Motor neuron (in vitro differentiated cells): ENCODE measurements around the gene TLE3. TPM values are rescaled to one million over a fixed set of nuclear protein-coding genes. Genes with fewer than 3 reads are reported as not detected.

Source experiments
- ATAC-seq, 8 experiments: fragments of 200-7000 bp; cut with Tn5 transposase; replicated peaks in 6 of 8; 2 replicates each; pipeline ENCODE4 v1.8.0; 2021; ENCODE audit warnings: mild to moderate bottlenecking in 8 of 8, moderate library complexity in 8 of 8
- H3K27ac ChIP-seq, 2 donors: fragments of 250-450 bp; sonication (Bioruptor Pico); 2 replicates each; pipeline ENCODE4 v1.9.0; 2021; ENCODE audit warnings: antibody characterized with exemption in 2 of 2, mild to moderate bottlenecking in 2 of 2, moderate library complexity in 1 of 2
- H3K4me1 ChIP-seq, 2 donors: fragments of 250-450 bp; sonication (Bioruptor Pico); replicated peaks in 1 of 2; 2 replicates each; pipeline ENCODE4 v1.6.1; 2021; ENCODE audit warnings: antibody characterized with exemption in 2 of 2, mild to moderate bottlenecking in 2 of 2, moderate library complexity in 1 of 2
- H3K4me3 ChIP-seq, 5 donors: fragments of 250-450 bp; sonication (Bioruptor Pico); 2 replicates each; pipeline ENCODE4 v1.9.0; 2021; ENCODE audit warnings: antibody characterized with exemption in 5 of 5, mild to moderate bottlenecking in 5 of 5, moderate library complexity in 4 of 5
- WGBS, 10 experiments: fragments of 450-650 bp; shearing (Covaris generic); methylation state at CpG; one replicate each; pipeline ENCODE4 v1.0.0; 2022; 5-methylcytosine and 5-hydroxymethylcytosine counted together
- in situ Hi-C, 9 experiments: fragments of 400-800 bp; cut with MboI; loops; one replicate each; pipeline ENCODE4 v1.15.0; 2021; ENCODE audit warnings: low sequenced_read_pairs in 9 of 9, low pct_unique_long_range_greater_than_20kb in 2 of 9; ENCODE audit not compliant: unreplicated experiment in 9 of 9
- total RNA-seq, 8 experiments: library from RNA; unstranded; fragments of 300-600 nt; gene quantifications; 2 replicates each; pipeline versions ENCODE4 v1.2.3 to v1.2.4, GENCODE V29; 2022

TLE3 gene
- total RNA-seq, 8 experiments from 2014 or later, result 28.2 to 103 (median 52.5) TPM

DNA sequence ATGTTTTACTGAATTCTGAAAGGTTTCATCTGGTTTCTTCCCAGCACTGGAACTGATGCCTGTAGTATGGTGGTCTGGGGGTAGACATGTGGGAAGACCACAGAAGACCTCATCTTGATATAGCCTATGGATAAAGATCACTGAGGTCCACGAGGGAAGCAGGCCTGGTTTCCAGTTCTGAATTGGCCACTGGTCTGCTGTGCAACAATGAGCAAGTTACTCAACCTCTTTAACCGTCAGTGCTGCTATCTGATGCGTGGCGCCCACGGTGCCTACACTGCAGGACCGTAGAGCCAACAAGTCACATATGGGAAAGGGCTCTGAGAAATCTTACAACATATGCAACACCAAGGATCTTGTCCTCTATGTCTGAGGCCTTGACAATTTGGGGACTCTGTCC is 13.3 kb downstream of the TLE3 start:
- ATAC-seq, result no peak
- Histone ChIP-seq H3K4me3 (no peak overlapping the region), H3K4me1 (peaks cover 63 to 79% of the 10 kb centered on the region in 2 donors), H3K27ac (no peak overlapping the region)
- 94 to 100% (median 100%) methylated on average over 2 to 6 of the region's 6 CpGs; no CpG with 5 or more reads in 6 of the 10 experiments for WGBS, 10 experiments
- in situ Hi-C loops, result loop anchor here in 3 of 9 experiments (25.0 kb wide), 3 partner anchors 378 to 597 kb away; no protein-coding TSS in a partner anchor

DNA sequence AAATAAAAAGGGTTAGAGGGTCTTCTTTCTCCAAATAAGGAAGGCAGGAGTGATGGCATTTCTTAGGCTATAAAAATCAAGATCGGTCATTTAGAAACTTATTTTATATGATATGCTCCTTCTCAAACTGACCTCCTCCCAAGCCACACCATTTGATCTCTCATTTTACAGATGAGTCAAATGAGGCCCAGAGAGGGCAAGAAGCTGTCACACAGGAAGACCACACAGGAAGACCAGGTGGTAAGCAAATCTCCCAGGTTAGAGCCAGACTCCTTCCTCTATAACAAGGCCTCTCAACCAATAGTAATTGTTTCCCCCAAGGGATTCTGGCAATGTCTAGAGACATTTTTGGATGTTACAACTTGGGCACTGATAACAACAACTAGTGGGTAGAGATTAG is 13.8 kb downstream of the TLE3 start:
- Histone ChIP-seq H3K4me1 (peaks cover 62 to 79% of the 10 kb centered on the region in 2 donors), H3K4me3 (no peak overlapping the region), H3K27ac (no peak overlapping the region)
- 60 to 100% (median 100%) methylated on average over 1 of the region's 1 CpG; no CpG with 5 or more reads in 7 of the 10 experiments for WGBS, 10 experiments
- in situ Hi-C loops, result loop anchor here in 3 of 9 experiments (25.0 kb wide), 3 partner anchors 378 to 597 kb away; no protein-coding TSS in a partner anchor
- ATAC-seq, result no peak

DNA sequence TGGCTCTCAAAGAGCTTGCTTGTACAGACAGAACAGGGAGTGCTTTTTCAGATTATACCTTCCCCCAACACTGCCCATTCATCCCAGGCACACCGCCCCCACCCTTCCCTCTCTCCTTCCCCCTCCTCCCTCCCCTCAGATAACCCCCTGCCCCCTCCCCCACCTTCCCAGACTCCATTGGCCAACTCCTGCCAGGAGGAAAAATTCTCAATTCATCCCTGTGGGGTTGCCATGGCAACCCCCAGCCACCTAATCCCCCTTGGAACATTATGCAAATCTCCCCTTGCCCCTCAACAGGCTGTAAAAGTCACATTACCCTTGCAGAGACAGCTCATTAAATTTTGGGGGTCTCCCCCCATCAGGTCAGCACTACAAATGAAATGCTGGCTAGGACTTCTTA is 14.3 kb downstream of the TLE3 start:
- no CpG with 5 or more reads among the region's 1 CpG for WGBS, 10 experiments
- in situ Hi-C loops, result loop anchor here in 3 of 9 experiments (25.0 kb wide), 3 partner anchors 379 to 596 kb away; no protein-coding TSS in a partner anchor
- H3K4me3 ChIP-seq, result no peak overlapping the region
- peaks cover 62 to 79% of the 10 kb centered on the region in 2 donors for H3K4me1 ChIP-seq
- peak in 5 of 8 experiments; percentile 35 to 53 (median 46) for ATAC-seq
- peak overlapping the region in 1 of 2 donors; percentile 23 for H3K27ac ChIP-seq

DNA sequence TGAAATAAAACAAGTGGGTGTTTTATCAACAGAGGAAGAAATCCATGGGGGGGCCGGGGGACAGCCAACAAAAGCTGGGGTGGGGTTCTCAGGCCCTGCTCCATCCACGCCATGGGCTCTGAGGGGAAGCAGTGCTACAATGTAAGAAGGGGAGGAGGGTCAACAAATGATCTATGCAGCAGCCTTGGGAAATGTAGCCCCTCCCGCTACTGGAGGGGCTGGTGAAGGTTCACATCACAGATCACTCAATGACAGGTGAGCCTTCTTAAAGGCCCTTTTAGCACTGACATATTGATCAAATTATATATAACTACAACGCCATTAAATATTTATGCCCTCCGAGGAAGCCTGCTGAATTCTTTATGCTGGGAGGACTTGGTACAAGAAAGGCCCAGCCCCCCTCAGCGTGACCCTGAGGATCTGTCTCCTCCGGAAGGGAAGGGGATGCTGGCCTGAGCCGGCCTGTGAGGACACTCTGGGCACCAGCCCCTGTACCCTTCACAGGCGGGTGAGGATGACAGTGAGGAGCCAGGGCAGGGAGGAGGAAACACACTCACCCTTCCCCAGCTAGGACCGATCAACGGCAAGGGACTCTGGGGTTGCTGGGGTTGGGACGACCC is 15.3 kb downstream of the TLE3 start:
- H3K4me3 ChIP-seq, result no peak overlapping the region
- H3K4me1 ChIP-seq, result peaks cover 62 to 79% of the 10 kb centered on the region in 2 donors
- H3K27ac ChIP-seq, result peak overlapping the region; percentile 23 to 30
- ATAC-seq, result peak in 5 of 8 experiments; percentile 17 to 77 (median 64)
- in situ Hi-C loops, result loop anchor here in 3 of 9 experiments (25.0 kb wide), 3 partner anchors 380 to 595 kb away; no protein-coding TSS in a partner anchor
- WGBS, 10 experiments, result 0 to 98% (median 10%) methylated on average over 1 to 6 of the region's 12 CpGs; no CpG with 5 or more reads in 7 of the 10 experiments

DNA sequence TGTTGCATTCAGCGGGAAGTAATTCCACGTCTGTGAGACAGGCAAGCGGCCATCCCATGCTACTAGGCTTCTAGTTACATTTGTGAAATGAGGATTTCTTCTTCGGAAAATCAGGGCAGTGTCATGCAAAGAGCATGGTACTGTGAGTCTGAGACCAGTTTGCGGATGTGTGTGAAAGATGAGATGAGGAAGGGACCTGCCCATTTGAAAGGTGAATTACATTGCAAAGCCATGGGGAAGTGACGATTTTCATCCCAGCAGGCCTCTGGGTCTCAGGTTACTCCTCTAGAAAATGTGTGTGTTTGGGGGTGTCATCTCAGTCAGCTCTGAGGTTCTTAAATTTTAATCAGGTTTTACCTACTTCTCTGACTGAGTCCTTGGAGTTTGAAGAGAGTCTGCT is 16.1 kb downstream of the TLE3 start:
- Histone ChIP-seq H3K27ac (no peak overlapping the region), H3K4me1 (peaks cover 62 to 81% of the 10 kb centered on the region in 2 donors), H3K4me3 (no peak overlapping the region)
- in situ Hi-C loops, result loop anchor here in 3 of 9 experiments (25.0 kb wide), 3 partner anchors 381 to 594 kb away; no protein-coding TSS in a partner anchor
- 67 to 100% (median 100%) methylated on average over 1 to 6 of the region's 6 CpGs; no CpG with 5 or more reads in 3 of the 10 experiments for WGBS, 10 experiments
- no peak for ATAC-seq

DNA sequence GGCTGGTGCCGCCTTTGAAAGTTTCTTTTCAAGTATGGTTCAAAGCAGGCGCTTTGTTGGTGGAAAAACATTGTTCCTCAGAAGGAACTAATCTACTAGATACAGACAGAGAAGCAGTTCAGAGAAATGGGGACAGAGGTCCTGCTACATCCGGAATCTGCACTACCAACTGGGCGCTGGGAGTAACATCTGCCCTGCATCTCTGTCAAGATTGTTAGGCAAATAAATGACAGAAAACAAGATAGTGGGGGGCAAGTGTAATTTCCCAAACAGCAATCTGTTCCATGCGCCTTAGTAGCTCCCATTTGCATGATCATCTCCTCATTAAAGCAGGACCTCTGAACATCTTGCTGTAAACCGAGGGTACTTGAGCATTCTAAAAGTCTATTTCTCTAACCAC is 17.4 kb downstream of the TLE3 start:
- Histone ChIP-seq H3K4me3 (no peak overlapping the region), H3K27ac (no peak overlapping the region), H3K4me1 (peaks cover 74 to 94% of the 10 kb centered on the region in 2 donors)
- in situ Hi-C loops, result loop anchor here in 3 of 9 experiments (25.0 kb wide), 3 partner anchors 382 to 593 kb away; no protein-coding TSS in a partner anchor
- no peak for ATAC-seq
- 88 to 100% (median 95%) methylated on average over 1 to 6 of the region's 6 CpGs; no CpG with 5 or more reads in 3 of the 10 experiments for WGBS, 10 experiments

DNA sequence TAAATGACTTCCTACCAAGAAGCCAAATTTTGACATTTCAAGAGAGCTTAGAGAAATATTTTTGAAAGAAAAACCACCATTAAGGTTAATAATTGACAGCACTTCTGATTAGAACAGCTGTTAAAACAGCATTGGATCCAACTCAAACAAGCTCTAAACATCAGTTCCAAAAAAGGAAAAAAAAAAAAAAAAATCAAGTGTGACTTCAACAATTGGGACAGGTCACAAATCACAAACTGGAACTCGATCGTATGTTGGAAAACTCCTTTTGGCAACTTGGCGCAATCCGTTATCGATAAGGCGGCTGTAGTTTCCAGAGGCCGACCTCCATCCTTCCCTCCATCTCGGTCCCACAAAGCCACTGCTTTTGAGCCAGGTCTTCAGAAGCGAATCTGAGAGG is 17.8 kb downstream of the TLE3 start:
- ATAC-seq, result no peak
- in situ Hi-C loops, result loop anchor here in 3 of 9 experiments (25.0 kb wide), 3 partner anchors 382 to 593 kb away; no protein-coding TSS in a partner anchor
- no peak overlapping the region for H3K27ac ChIP-seq
- WGBS, 10 experiments, result 59 to 98% (median 92%) methylated on average over 3 to 9 of the region's 9 CpGs; no CpG with 5 or more reads in 3 of the 10 experiments
- no peak overlapping the region for H3K4me3 ChIP-seq
- peaks cover 74 to 97% of the 10 kb centered on the region in 2 donors for H3K4me1 ChIP-seq

DNA sequence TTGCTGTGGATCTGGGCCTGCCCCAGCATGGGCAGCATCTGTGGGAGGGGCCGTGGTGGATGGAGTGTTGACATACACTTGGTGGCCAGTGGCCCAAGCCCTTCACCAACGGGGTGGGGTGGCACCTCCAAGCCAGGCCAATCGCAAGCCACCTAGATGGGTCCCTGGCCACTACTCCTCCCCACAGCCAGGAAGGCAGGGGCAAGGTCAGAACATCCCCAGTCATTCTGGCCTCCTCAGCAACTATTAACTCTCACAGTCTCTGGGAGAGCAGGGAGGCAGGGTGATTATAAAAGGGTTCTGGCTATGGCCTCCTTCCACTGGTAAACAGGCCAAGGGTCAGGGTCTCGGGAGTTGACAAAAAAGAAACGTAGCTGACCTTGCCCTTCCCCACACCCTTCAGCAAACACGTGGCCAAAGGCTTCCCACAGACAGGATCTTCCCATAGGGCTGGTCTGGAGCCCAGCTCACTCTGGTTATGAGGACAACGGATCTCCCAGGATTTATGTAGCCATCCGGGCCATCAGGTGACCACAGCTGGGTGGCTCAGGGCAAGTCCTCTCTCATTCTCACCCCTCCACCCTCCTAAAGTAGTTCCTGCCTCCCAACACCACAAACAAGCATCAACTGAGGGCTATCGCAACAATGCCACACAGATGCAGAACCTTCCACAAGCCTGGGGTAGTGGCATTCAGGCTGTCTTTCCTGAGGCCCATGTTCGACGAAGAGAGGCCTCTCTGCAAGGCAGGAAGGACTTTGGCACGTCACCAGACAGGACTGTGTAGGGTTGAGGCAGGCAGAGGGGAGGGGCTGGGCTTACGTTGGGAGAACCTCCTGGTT is 18.9 kb downstream of the TLE3 start:
- ATAC-seq, result peak in 1 of 8 experiments; percentile 9
- WGBS, 10 experiments, result 33 to 87% (median 71%) methylated on average over 1 to 8 of the region's 13 CpGs; no CpG with 5 or more reads in 2 of the 10 experiments
- peaks cover 74 to 87% of the 10 kb centered on the region in 2 donors for H3K4me1 ChIP-seq
- H3K27ac ChIP-seq, result peak overlapping the region in 1 of 2 donors; percentile 25
- H3K4me3 ChIP-seq, result no peak overlapping the region
- in situ Hi-C loops, result loop anchor here in 3 of 9 experiments (25.0 kb wide), 3 partner anchors 384 to 591 kb away; no protein-coding TSS in a partner anchor

DNA sequence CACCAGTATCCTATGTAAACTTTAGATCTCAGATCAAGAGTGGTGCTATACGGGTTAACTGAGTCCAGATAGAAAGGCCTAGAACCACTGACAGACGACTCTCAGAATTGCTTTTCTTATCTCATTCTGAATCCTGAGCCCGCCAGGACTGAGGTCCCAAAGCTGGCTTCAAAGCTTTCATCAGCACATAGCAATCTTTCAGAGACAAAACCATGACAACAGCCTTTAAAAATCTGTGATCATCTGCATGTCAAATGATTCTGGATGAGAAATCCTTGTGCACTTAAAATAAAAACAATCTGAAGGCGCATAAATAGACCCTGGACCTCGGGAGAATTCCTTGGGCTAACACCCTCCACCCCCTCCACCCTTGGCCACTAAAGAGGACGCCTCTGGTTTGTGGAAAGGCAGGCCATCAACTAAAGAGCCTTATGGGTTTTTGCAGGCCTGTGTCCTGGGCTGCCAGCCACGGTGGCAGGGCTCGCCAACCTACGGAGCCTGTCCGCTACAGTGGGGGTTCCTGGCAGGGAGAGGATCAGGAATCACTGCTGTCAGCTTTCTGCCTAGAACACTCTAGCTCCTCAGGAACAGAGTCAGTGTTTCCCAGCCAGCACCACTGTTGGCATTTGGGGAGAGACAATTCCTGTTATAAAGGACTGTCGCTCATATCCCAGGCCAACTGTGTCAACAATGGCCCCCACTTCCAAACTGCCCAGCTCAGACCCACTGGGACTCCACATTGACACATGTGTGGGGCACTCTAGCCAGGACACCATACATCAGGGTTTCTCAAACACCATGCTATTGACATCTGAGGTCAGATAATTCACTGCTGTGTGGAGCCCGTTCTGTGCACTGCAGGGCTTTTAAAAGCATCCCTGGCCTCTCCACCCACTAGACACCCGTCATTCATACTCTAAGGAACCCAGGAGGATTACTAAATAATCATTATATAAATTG is 20.2 kb downstream of the TLE3 start:
- peak; percentile 15 to 73 (median 55) for ATAC-seq
- Histone ChIP-seq H3K4me3 (no peak overlapping the region), H3K4me1 (peaks cover 62 to 78% of the 10 kb centered on the region in 2 donors), H3K27ac (no peak overlapping the region)
- in situ Hi-C loops, result loop anchor here in 3 of 9 experiments (25.0 kb wide), 3 partner anchors 385 to 590 kb away; no protein-coding TSS in a partner anchor
- 30 to 100% (median 57%) methylated on average over 1 to 10 of the region's 13 CpGs for WGBS, 10 experiments

DNA sequence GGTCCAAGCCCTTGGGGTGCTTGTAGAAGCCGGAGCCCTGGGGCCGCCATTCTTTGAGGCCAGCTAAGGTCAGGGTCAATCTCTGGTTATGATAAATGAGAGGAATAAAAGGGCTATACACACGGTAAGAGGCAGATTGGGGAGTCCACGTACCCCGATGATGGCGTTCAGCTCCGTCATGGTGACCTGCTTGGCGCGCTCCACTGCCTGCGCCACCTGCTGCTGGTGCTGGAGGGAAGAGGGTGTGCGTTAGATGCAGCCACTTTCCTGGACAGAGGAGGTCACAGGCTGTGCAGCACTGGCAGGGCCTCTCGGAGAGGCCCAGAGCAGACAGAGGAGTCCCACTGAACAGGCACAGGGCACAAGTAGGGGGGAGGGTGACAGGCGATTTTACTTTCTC is 23.3 kb downstream of the TLE3 start:
- in situ Hi-C loops, result loop anchor here in 1 of 9 experiments (25.0 kb wide), 1 partner anchor 587 kb away; no protein-coding TSS in a partner anchor
- H3K4me3 ChIP-seq, result no peak overlapping the region
- peaks cover 50 to 61% of the 10 kb centered on the region in 2 donors for H3K4me1 ChIP-seq
- WGBS, 10 experiments, result 50 to 98% (median 93%) methylated on average over 1 to 10 of the region's 13 CpGs; no CpG with 5 or more reads in 3 of the 10 experiments
- no peak overlapping the region for H3K27ac ChIP-seq
- no peak for ATAC-seq

DNA sequence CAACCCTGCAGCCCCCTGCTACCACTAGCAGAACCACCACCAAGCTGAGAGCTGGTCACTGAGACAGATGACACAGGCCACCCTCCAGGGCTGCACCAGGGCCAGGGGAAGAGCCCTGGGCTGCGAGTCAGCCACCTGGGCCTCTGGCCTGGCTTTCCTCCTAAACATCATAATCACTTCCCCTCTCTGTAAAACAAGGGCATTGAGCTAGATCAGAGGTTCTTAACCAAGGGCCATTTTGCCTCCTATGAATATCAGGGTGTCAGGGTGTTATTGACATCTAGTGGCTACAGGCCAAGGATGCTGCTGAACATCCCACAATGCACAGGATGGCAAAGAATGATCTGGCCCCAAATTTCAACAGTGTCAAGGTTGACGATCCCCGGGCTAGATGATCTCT is 25.2 kb downstream of the TLE3 start:
- Histone ChIP-seq H3K4me1 (peaks cover 31 to 42% of the 10 kb centered on the region in 2 donors), H3K4me3 (no peak overlapping the region), H3K27ac (no peak overlapping the region)
- ATAC-seq, result peak in 3 of 8 experiments; percentile 8 to 26 (median 14)
- in situ Hi-C loops, result loop anchor here in 1 of 9 experiments (25.0 kb wide), 1 partner anchor 585 kb away; no protein-coding TSS in a partner anchor
- 83 to 100% (median 100%) methylated on average over 1 to 3 of the region's 3 CpGs; no CpG with 5 or more reads in 7 of the 10 experiments for WGBS, 10 experiments
